Endothelial cell of umbilical vein (primary cell): ENCODE data around the gene EFHC2. TPM values are rescaled to one million over a fixed set of nuclear protein-coding genes. Genes with fewer than 3 reads are reported as not detected.

Source experiments
- BruUV-seq: library from RNA; stranded (reverse); fragments of 400-500 nt; replicated peaks from 2 replicates; lab custom pipeline; 2021; lab: Mats Ljungman, UMichigan
- CTCF ChIA-PET: fragments of 300-600, 350-600 bp; sonication (Branson Sonifier 250); formaldehyde crosslinking; loops from one replicate; lab custom pipeline; 2021; ENCODE audit warnings: antibody characterized with exemption, inconsistent platforms; lab: Charles Lee
- POLR2A ChIA-PET: fragments of 300-600, 350-600 bp; sonication (Branson Sonifier 250); formaldehyde crosslinking; loops from one replicate; lab custom pipeline; 2021; ENCODE audit warnings: antibody characterized with exemption, inconsistent platforms; lab: Charles Lee
- DNase-seq: peaks from one replicate; pipeline ENCODE4 v3.0.0-alpha.2; 2011; ENCODE audit warnings: low read depth, low spot score
- FAIRE-seq: peaks from 2 replicates; lab custom pipeline; 2011; peaks lifted over from hg19 to GRCh38; lab: Jason Lieb, UNC
- H2AFZ ChIP-seq: 2 replicates; pipeline ENCODE4 v1.6.0; 2012; ENCODE audit warnings: low read depth, low read length, control low read depth, inconsistent platforms
- H3K27ac ChIP-seq: 2 replicates; pipeline ENCODE4 v1.5.1; 2011; ENCODE audit warnings: low read depth, mild to moderate bottlenecking, control low read depth, low read length, moderate library complexity; ENCODE audit not compliant: insufficient read depth
- H3K27me3 ChIP-seq, 2 experiments: 2 replicates each; pipeline versions ENCODE4 v1.6.0 to v1.6.1; 2011; ENCODE audit warnings: low read length in 2 of 2, mixed read lengths in 1 of 2; ENCODE audit not compliant: control insufficient read depth in 2 of 2, insufficient read depth in 2 of 2
- H3K36me3 ChIP-seq, 2 experiments: 2 replicates in 1 of 2; 3 replicates in 1 of 2; pipeline ENCODE4 v1.5.1; 2011; ENCODE audit warnings: low read length in 2 of 2, mild to moderate bottlenecking in 1 of 2, moderate library complexity in 1 of 2; ENCODE audit not compliant: control insufficient read depth in 2 of 2, insufficient read depth in 2 of 2; ENCODE audit errors: extremely low read depth in 1 of 2
- H3K4me1 ChIP-seq: 3 replicates; pipeline ENCODE4 v1.5.1; 2011; ENCODE audit warnings: mild to moderate bottlenecking, low read length; ENCODE audit not compliant: control insufficient read depth, insufficient read depth; ENCODE audit errors: extremely low read depth
- H3K4me2 ChIP-seq: 2 replicates; pipeline ENCODE4 v1.6.1; 2011; ENCODE audit warnings: low read length, control low read depth, mixed read lengths; ENCODE audit not compliant: insufficient read depth
- H3K4me3 ChIP-seq, 3 experiments: fragments of 200-600 bp in 1 of 3; sonication (generic), shearing (Covaris generic) in 1 of 3; replicated peaks in 1 of 3; 2 replicates each; pipeline ENCODE4 v1.5.1; 2011 to 2016; ENCODE audit warnings: control low read depth in 3 of 3, low read length in 3 of 3, mild to moderate bottlenecking in 2 of 3, inconsistent platforms in 1 of 3, low read depth in 1 of 3, moderate library complexity in 1 of 3; ENCODE audit not compliant: insufficient read depth in 1 of 3
- H3K79me2 ChIP-seq: 2 replicates; pipeline ENCODE4 v1.6.0; 2012; ENCODE audit warnings: low read length, inconsistent platforms; ENCODE audit not compliant: control insufficient read depth, insufficient read depth
- H3K9ac ChIP-seq: replicated peaks from 2 replicates; pipeline ENCODE3; 2011; ENCODE audit warnings: low read length, control low read depth; ENCODE audit not compliant: insufficient read depth; ENCODE audit errors: extremely low read depth
- H3K9me1 ChIP-seq: replicated peaks from 3 replicates; pipeline ENCODE4 v1.6.0; 2011; ENCODE audit warnings: mild to moderate bottlenecking, low read length; ENCODE audit not compliant: control insufficient read depth, insufficient read depth; ENCODE audit errors: extremely low read depth
- H3K9me3 ChIP-seq: replicated peaks from 2 replicates; pipeline ENCODE4 v1.5.1; 2012; ENCODE audit warnings: low read length, inconsistent platforms; ENCODE audit not compliant: control insufficient read depth, insufficient read depth
- H4K20me1 ChIP-seq: replicated peaks from 2 replicates; pipeline ENCODE3; 2011; ENCODE audit warnings: mild to moderate bottlenecking, low read length; ENCODE audit not compliant: control insufficient read depth, insufficient read depth; ENCODE audit errors: extremely low read depth
- EZH2 ChIP-seq: IDR thresholded peaks from 2 replicates; pipeline ENCODE4 v1.6.1; 2012; ENCODE audit warnings: borderline replicate concordance, low read depth, mild to moderate bottlenecking, moderate library complexity, low read length, inconsistent platforms; ENCODE audit not compliant: severe bottlenecking
- FOS ChIP-seq: IDR thresholded peaks from 2 replicates; pipeline ENCODE4 v1.6.1; 2011; ENCODE audit warnings: mild to moderate bottlenecking, low read length, moderate library complexity, borderline replicate concordance; ENCODE audit not compliant: insufficient read depth
- GATA2 ChIP-seq: IDR thresholded peaks from 2 replicates; pipeline ENCODE4 v1.7.0; 2011; ENCODE audit warnings: low read depth, mild to moderate bottlenecking, moderate library complexity, mixed read lengths, low read length; ENCODE audit not compliant: insufficient read length, insufficient read depth
- JUN ChIP-seq: IDR thresholded peaks from 2 replicates; pipeline ENCODE4 v1.6.1; 2011; ENCODE audit warnings: borderline replicate concordance, low read depth; ENCODE audit not compliant: insufficient read length, insufficient read depth
- MAX ChIP-seq: IDR thresholded peaks from 2 replicates; pipeline ENCODE4 v1.6.1; 2011; ENCODE audit not compliant: insufficient read depth, insufficient read length
- MYC ChIP-seq: IDR thresholded peaks from one replicate; pipeline ENCODE4 v1.6.1; 2011; ENCODE audit warnings: mild to moderate bottlenecking, low read depth, low read length
- POLR2A ChIP-seq: IDR thresholded peaks from 2 replicates; pipeline ENCODE4 v1.6.1; 2012; ENCODE audit warnings: low read depth, mild to moderate bottlenecking, control low read depth, low read length
- POLR2AphosphoS5 ChIP-seq: IDR thresholded peaks from 2 replicates; pipeline ENCODE4 v1.6.1; 2012; ENCODE audit warnings: low read depth, mild to moderate bottlenecking, control low read depth, low read length, moderate library complexity; ENCODE audit not compliant: insufficient read depth
- dilution Hi-C: fragments of 300-500 bp; cut with MboI; formaldehyde crosslinking; loops from one replicate; pipeline ENCODE4 v1.15.0; 2019; ENCODE audit warnings: low sequenced_read_pairs; ENCODE audit not compliant: extremely low pct_ligation_motif_present
- intact Hi-C: fragments of 100-400 bp; cut with micrococcal nuclease; formaldehyde crosslinking; loops from one replicate; pipeline ENCODE4 v1.10.0; 2022
- polyA plus RNA-seq, 4 experiments: library from polyadenylated mRNA; depleted of rRNA in 3 of 4; stranded (reverse) in 3 of 4; unstranded in 1 of 4; fragments of >200 nt; gene quantifications; 2 replicates each; pipeline versions ENCODE4 v1.2.1 to v1.2.3, GENCODE V29; 2011 to 2012; ENCODE audit warnings: missing spikeins in 1 of 4
- total RNA-seq: library from RNA; stranded (reverse); gene quantifications from 2 replicates; pipeline ENCODE4 v1.2.3, GENCODE V29; 2021
- TF ChIP-seq, protein P1 (sequence below), 2 donors: IDR thresholded peaks; 1 replicate in 1 of 2; 2 replicates in 1 of 2; pipeline ENCODE4 v1.5.1; 2011; ENCODE audit warnings: low read length in 2 of 2, mild to moderate bottlenecking in 2 of 2, moderate library complexity in 2 of 2, control low read depth in 1 of 2, inconsistent platforms in 1 of 2, low read depth in 1 of 2; ENCODE audit not compliant: insufficient read depth in 1 of 2; ENCODE audit errors: extremely low read depth in 1 of 2

The EFHC2 gene
- total and polyA plus RNA-seq, 2 donors (not counting 3 experiments of a cell fraction or from before 2014, with no cell fraction given), result not detected

- H3K27ac ChIP-seq, result no peak overlapping the region
- H3K36me3 ChIP-seq, result no peaks in the 10 kb centered on the region
- BruUV-seq, result no TSS peak
- dilution Hi-C loops (no loop called here), intact Hi-C loops (no loop called here)
- H2AFZ ChIP-seq, result no peak overlapping the region
- H3K27me3 ChIP-seq, result no peaks in the 10 kb centered on the region
- no peak for DNase-seq
- H3K4me2 ChIP-seq, result no peak overlapping the region
- no peaks in the 10 kb centered on the region for H3K9me1 ChIP-seq
- H3K4me1 ChIP-seq, result no peaks in the 10 kb centered on the region
- no peak for FAIRE-seq
- no peak overlapping the region for H3K4me3 ChIP-seq
- no peaks in the 10 kb centered on the region for H3K9me3 ChIP-seq
- no peak for TF ChIP-seq GATA2
- POLR2A ChIA-PET, result no interaction called here
- H3K79me2 ChIP-seq, result no peaks in the 10 kb centered on the region
- no peaks in the 10 kb centered on the region for H4K20me1 ChIP-seq
- no peak overlapping the region for H3K9ac ChIP-seq
- CTCF ChIA-PET, result interaction anchor here (1.5 kb wide), 1 partner anchor 267 kb away, joined by 6 read pairs; no protein-coding TSS in a partner anchor
Measured at GRCh38 chrX:44225667-44226066, 117.8 kb downstream of the EFHC2 start.

GRCh38 chrX:44224760-44225159, 118.7 kb downstream of the EFHC2 start:
- no peaks in the 10 kb centered on the region for H3K9me3 ChIP-seq
- H3K4me2 ChIP-seq, result no peak overlapping the region
- no peak overlapping the region for H2AFZ ChIP-seq
- no peaks in the 10 kb centered on the region for H3K27me3 ChIP-seq
- H3K4me1 ChIP-seq, result no peaks in the 10 kb centered on the region
- intact Hi-C loops (no loop called here), dilution Hi-C loops (no loop called here)
- H3K9ac ChIP-seq, result no peak overlapping the region
- H3K9me1 ChIP-seq, result no peaks in the 10 kb centered on the region
- no peaks in the 10 kb centered on the region for H3K36me3 ChIP-seq
- H3K79me2 ChIP-seq, result no peaks in the 10 kb centered on the region
- TF ChIP-seq MAX (no peak), FOS (no peak), POLR2AphosphoS5 (no peak), MYC (no peak), GATA2 (no peak), JUN (no peak), POLR2A (no peak), EZH2 (no peak)
- TF ChIP-seq, protein P1, sequence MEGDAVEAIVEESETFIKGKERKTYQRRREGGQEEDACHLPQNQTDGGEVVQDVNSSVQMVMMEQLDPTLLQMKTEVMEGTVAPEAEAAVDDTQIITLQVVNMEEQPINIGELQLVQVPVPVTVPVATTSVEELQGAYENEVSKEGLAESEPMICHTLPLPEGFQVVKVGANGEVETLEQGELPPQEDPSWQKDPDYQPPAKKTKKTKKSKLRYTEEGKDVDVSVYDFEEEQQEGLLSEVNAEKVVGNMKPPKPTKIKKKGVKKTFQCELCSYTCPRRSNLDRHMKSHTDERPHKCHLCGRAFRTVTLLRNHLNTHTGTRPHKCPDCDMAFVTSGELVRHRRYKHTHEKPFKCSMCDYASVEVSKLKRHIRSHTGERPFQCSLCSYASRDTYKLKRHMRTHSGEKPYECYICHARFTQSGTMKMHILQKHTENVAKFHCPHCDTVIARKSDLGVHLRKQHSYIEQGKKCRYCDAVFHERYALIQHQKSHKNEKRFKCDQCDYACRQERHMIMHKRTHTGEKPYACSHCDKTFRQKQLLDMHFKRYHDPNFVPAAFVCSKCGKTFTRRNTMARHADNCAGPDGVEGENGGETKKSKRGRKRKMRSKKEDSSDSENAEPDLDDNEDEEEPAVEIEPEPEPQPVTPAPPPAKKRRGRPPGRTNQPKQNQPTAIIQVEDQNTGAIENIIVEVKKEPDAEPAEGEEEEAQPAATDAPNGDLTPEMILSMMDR (IDR thresholded peaks at IDR 0.05; ENCODE audit: extremely low read depth in 1 of 2, insufficient read depth in 1 of 2, low read depth in 1 of 2, low read length in 2 of 2), result no peak
- H3K4me3 ChIP-seq, result no peak overlapping the region
- POLR2A ChIA-PET, result no interaction called here
- FAIRE-seq (no peak), DNase-seq (no peak)
- no TSS peak for BruUV-seq
- CTCF ChIA-PET, result no interaction called here
- no peak overlapping the region for H3K27ac ChIP-seq
- H4K20me1 ChIP-seq, result no peaks in the 10 kb centered on the region
